ENCODE measurements around the gene TMEM179. TPM values are rescaled to one million over a fixed set of nuclear protein-coding genes. Genes with fewer than 3 reads are reported as not detected.

The TMEM179 gene
- total and polyA plus RNA-seq, 2 of the 8 experiments (the other 6 are each of a cell fraction or from before 2014, with no cell fraction given): 2.9 to 4.0 TPM

DNA sequence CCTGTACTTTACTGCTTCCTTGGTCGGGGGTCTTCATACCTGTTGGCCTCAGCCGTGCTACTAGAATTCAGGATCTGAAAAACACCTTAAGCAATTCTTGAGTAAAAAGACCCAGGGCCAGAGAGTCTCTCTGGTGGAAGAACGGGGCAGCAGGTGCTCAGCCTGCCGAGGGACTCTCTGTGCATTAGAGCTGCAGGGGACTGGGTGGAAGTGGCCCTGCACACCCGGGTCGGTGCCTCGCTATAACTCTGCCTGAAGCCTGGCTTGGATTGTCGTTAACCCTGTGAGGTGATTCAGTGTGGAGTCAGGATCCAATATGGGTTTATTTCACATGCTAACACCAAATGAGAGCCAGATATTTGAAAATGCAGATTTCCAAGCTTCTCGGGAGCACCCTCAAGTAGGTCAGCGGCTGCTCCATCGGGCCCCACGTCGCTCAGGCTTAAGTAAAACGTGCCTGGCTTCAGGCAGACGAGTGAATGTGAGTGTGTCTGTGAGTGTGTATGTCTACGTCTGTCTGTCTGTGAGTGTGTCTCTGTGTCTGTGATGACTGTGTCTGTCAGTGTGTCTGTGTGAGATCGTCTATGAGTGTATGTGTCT is 60.1 kb downstream of the TMEM179 start:
- Histone ChIP-seq H3K56ac (replicated peaks; ENCODE audit: insufficient read length, low read depth, low read length) (no peak overlapping the region), H3K9ac (replicated peaks in 1 of 4; ENCODE audit: extremely low read depth in 1 of 4, low read depth in 3 of 4, low read length in 3 of 4) (no peak overlapping the region), H2BK15ac (ENCODE audit: low read length) (peak overlapping the region; percentile 89), H3K27ac (ENCODE audit: low read depth, low read length) (no peak overlapping the region), H3K18ac (ENCODE audit: extremely low read depth, low read length) (no peak overlapping the region), H3K4me2 (ENCODE audit: insufficient read depth in 1 of 2, low read depth in 2 of 2, low read length in 2 of 2) (no peak overlapping the region), H3K27me3 (replicated peaks in 1 of 4; ENCODE audit: control insufficient read depth in 3 of 4, extremely low read depth in 1 of 4, insufficient read depth in 3 of 4, low read length in 3 of 4) (no peaks in the 10 kb centered on the region; a peak in 1 of 7 replicates), H2BK20ac (ENCODE audit: low read length) (peak overlapping the region; percentile 73; the same call in 1 of the 2 replicates), H3K79me1 (ENCODE audit: low read depth, low read length) (no peaks in the 10 kb centered on the region), H2AK5ac (ENCODE audit: low read depth, low read length) (no peak overlapping the region; the same call in 1 of the 2 replicates), H3K4me3 (ENCODE audit: extremely low read depth in 1 of 4, insufficient read depth in 2 of 4, low read depth in 3 of 4, low read length in 4 of 4) (no peak overlapping the region), H3K4me1 (replicated peaks in 1 of 4; ENCODE audit: control insufficient read depth in 3 of 4, insufficient read depth in 4 of 4, low read length in 3 of 4) (peaks cover 0 to 2% (median under 1%) of the 10 kb centered on the region in 4 experiments; a peak in 3 of 7 replicates), H4K20me1 (replicated peaks in 1 of 2; ENCODE audit: control insufficient read depth in 1 of 2, insufficient read depth in 2 of 2, low read length in 2 of 2) (peaks cover 0 to 3% of the 10 kb centered on the region in 2 experiments), H3K36me3 (ENCODE audit: control insufficient read depth in 2 of 4, insufficient read depth in 4 of 4, low read length in 3 of 4) (no peaks in the 10 kb centered on the region), H4K5ac (ENCODE audit: insufficient read length, low read depth, low read length) (no peak overlapping the region), H2AFZ (ENCODE audit: low read length) (no peak overlapping the region), H3K14ac (ENCODE audit: insufficient read length) (no peak overlapping the region), H4K8ac (ENCODE audit: extremely low read depth, insufficient read depth, low read length) (no peak overlapping the region), H2BK120ac (replicated peaks; ENCODE audit: low read depth, low read length) (no peak overlapping the region), H3K4ac (replicated peaks; ENCODE audit: insufficient read length, low read depth, low read length) (no peak overlapping the region), H3K9me3 (ENCODE audit: insufficient read depth in 2 of 2, low read depth in 1 of 2, low read length in 1 of 2) (no peaks in the 10 kb centered on the region), H3K79me2 (ENCODE audit: control insufficient read depth in 1 of 2, insufficient read depth in 2 of 2, low read length in 2 of 2) (no peaks in the 10 kb centered on the region), H3K23me2 (ENCODE audit: low read depth, low read length) (peaks cover 2% of the 10 kb centered on the region; the same call in 1 of the 2 replicates), H3K23ac (ENCODE audit: insufficient read length) (no peak overlapping the region), H2BK5ac (ENCODE audit: low read depth, low read length) (peak overlapping the region; percentile 26; the same call in 1 of the 2 replicates), H4K91ac (replicated peaks; ENCODE audit: insufficient read length, low read length) (no peak overlapping the region), H2BK12ac (ENCODE audit: low read depth, low read length) (peak overlapping the region; percentile 88; the same call in 1 of the 2 replicates)
- no peak for FAIRE-seq
- TF ChIP-seq ZNF274 (IDR thresholded peaks at IDR 0.05; ENCODE audit: borderline replicate concordance, extremely low read depth, low read length) (no peak), CTBP2 (IDR thresholded peaks at IDR 0.05; ENCODE audit: borderline replicate concordance, insufficient read depth, insufficient read length, low read length) (no peak), RAD21 (IDR thresholded peaks at IDR 0.05 in 1 of 2, conservative IDR thresholded peaks at IDR 0.05 in 1 of 2; ENCODE audit: low read depth in 2 of 2, low read length in 2 of 2) (no peak), CBX8 (IDR thresholded peaks at IDR 0.05; ENCODE audit: borderline replicate concordance, low read depth, low read length) (no peak), MAFK (IDR thresholded peaks at IDR 0.05; ENCODE audit: low read depth, low read length) (no peak)
- WGBS, 2 experiments (ENCODE audit: extremely low coverage in 1 of 2, insufficient coverage in 1 of 2, insufficient read length in 1 of 2, insufficient replicate concordance in 2 of 2, low coverage in 1 of 2, low lambda C conversion rate in 2 of 2, missing lambda C conversion rate in 1 of 2): 86% methylated on average over 17 of the region's 17 CpGs; no CpG with 5 or more reads in 1 of the 2 experiments
- ChIA-PET POLR2A (ENCODE audit: partially characterized antibody) (no interaction called here), CTCF (ENCODE audit: partially characterized antibody) (no interaction called here)
- peak in 1 of 2 experiments; percentile 33 for DNase-seq (ENCODE audit: low read depth in 1 of 2, low spot score in 2 of 2)

All from H1 (cell line).